ENCODE measurements around the gene GPC6. TPM values are rescaled to one million over a fixed set of nuclear protein-coding genes. Genes with fewer than 3 reads are reported as not detected.

GPC6 gene
- total and polyA plus RNA-seq, 9 of the 15 experiments (the other 6 are each of a cell fraction or from before 2014, with no cell fraction given) = under 0.01 to 0.20 (median 0.01) TPM; not detected in 4

- no peaks in the 10 kb centered on the region for H3K36me3 ChIP-seq (ENCODE audit: control insufficient read depth, insufficient read depth, low read length)
- H3K27ac ChIP-seq (ENCODE audit: extremely low read depth, low read depth, low read length) = no peak overlapping the region
- no peaks in the 10 kb centered on the region for H4K20me1 ChIP-seq (replicated peaks; ENCODE audit: control insufficient read depth, insufficient read depth, low read length)
- ChIA-PET CTCF (ENCODE audit: low intra/inter-chr PET ratio) (no interaction called here), POLR2A (no interaction called here)
- no peak overlapping the region for H3K4me3 ChIP-seq
- no peaks in the 10 kb centered on the region for H3K9me3 ChIP-seq (replicated peaks; ENCODE audit: control insufficient read depth, insufficient read depth, low read depth, low read length)
- no peak overlapping the region for H3K4me2 ChIP-seq (ENCODE audit: insufficient read depth, low read length)
- no peaks in the 10 kb centered on the region for H3K9me1 ChIP-seq (ENCODE audit: control insufficient read depth, insufficient read depth, low read length)
- no peak overlapping the region for H2AFZ ChIP-seq (ENCODE audit: low read depth, low read length)
- no peaks in the 10 kb centered on the region for H3K27me3 ChIP-seq (ENCODE audit: control insufficient read depth in 2 of 2, insufficient read depth in 2 of 2, low read length in 2 of 2)
- H3K4me1 ChIP-seq (replicated peaks in 1 of 2; ENCODE audit: control insufficient read depth in 2 of 2, insufficient read depth in 2 of 2, low read length in 2 of 2) = no peaks in the 10 kb centered on the region
- BruUV-seq (replicated peaks) = no TSS peak
- DNase-seq (ENCODE audit: extremely low read depth in 1 of 4, low spot score in 3 of 4) = no peak
- in situ Hi-C loops (cut with MboI) = no loop called here
- no peak for ATAC-seq
- intact Hi-C loops (cut with micrococcal nuclease) = no loop called here
- FAIRE-seq = no peak
- H3K79me2 ChIP-seq (ENCODE audit: control insufficient read depth, insufficient read depth, low read length) = no peaks in the 10 kb centered on the region
- H3K9ac ChIP-seq (ENCODE audit: insufficient read depth in 1 of 2, low read depth in 2 of 2, low read length in 2 of 2) = no peak overlapping the region
- no peak for TF ChIP-seq ZNF586 (CRISPR knock-in tag; conservative IDR thresholded peaks at IDR 0.05)
- TF ChIP-seq E2F5 (CRISPR knock-in tag; IDR thresholded peaks at IDR 0.05) = no peak
- TF ChIP-seq MGA (IDR thresholded peaks at IDR 0.05) = no peak
- no peak for TF ChIP-seq ZNF512 (tag; IDR thresholded peaks at IDR 0.05)
- TF ChIP-seq CTBP1 (IDR thresholded peaks at IDR 0.05; ENCODE audit: borderline replicate concordance) = no peak
- no peak for TF ChIP-seq ARID3B (CRISPR knock-in tag; IDR thresholded peaks at IDR 0.05; ENCODE audit: borderline replicate concordance)
- no peak for TF ChIP-seq POLR3A (IDR thresholded peaks at IDR 0.05; ENCODE audit: borderline replicate concordance, extremely low read depth, insufficient read depth, insufficient read length)
Measured at GRCh38 chr13:93736081-93736480, 509.5 kb downstream of the GPC6 start.
